ENCODE results near the gene CD247. TPM values are rescaled to one million over a fixed set of nuclear protein-coding genes. Genes with fewer than 3 reads are reported as not detected.

Gene CD247
- total RNA-seq, 1 donor from 2014 or later: not detected

- no peak for DNase-seq (ENCODE audit: low read depth)
- no peaks in the 10 kb centered on the region for H3K36me3 ChIP-seq (ENCODE audit: control insufficient read depth, insufficient read depth, low read length)
- no peak overlapping the region for H3K4me3 ChIP-seq (ENCODE audit: low read depth, low read length)
- TF ChIP-seq CTCF (IDR thresholded peaks at IDR 0.05; ENCODE audit: insufficient read depth, low read length, poor library complexity, severe bottlenecking): no peak
- peaks cover 24% of the 10 kb centered on the region for H3K27me3 ChIP-seq (ENCODE audit: control insufficient read depth, insufficient read depth, low read length)
These were observed 13.9 kb downstream of the CD247 start for GRCh38 chr1:167504467-167504827.

- no peak overlapping the region for H3K4me3 ChIP-seq (ENCODE audit: low read depth, low read length)
- no peaks in the 10 kb centered on the region for H3K36me3 ChIP-seq (ENCODE audit: control insufficient read depth, insufficient read depth, low read length)
- TF ChIP-seq CTCF (IDR thresholded peaks at IDR 0.05; ENCODE audit: insufficient read depth, low read length, poor library complexity, severe bottlenecking): no peak
- DNase-seq (ENCODE audit: low read depth): no peak
- H3K27me3 ChIP-seq (ENCODE audit: control insufficient read depth, insufficient read depth, low read length): peaks cover 24% of the 10 kb centered on the region
These were observed 14.5 kb downstream of the CD247 start for GRCh38 chr1:167503626-167504466.

- Histone ChIP-seq H3K4me3 (ENCODE audit: low read depth, low read length) (no peak overlapping the region), H3K27me3 (ENCODE audit: control insufficient read depth, insufficient read depth, low read length) (peaks cover 26% of the 10 kb centered on the region), H3K36me3 (ENCODE audit: control insufficient read depth, insufficient read depth, low read length) (no peaks in the 10 kb centered on the region)
- no peak for DNase-seq (ENCODE audit: low read depth)
- TF ChIP-seq CTCF (IDR thresholded peaks at IDR 0.05; ENCODE audit: insufficient read depth, low read length, poor library complexity, severe bottlenecking): no peak
These were observed 15.4 kb downstream of the CD247 start for GRCh38 chr1:167502719-167503462.

- no peak overlapping the region for H3K4me3 ChIP-seq (ENCODE audit: low read depth, low read length)
- no peak for TF ChIP-seq CTCF (IDR thresholded peaks at IDR 0.05; ENCODE audit: insufficient read depth, low read length, poor library complexity, severe bottlenecking)
- no peaks in the 10 kb centered on the region for H3K36me3 ChIP-seq (ENCODE audit: control insufficient read depth, insufficient read depth, low read length)
- H3K27me3 ChIP-seq (ENCODE audit: control insufficient read depth, insufficient read depth, low read length): peaks cover 27% of the 10 kb centered on the region
- no peak for DNase-seq (ENCODE audit: low read depth)
These were observed 16.2 kb downstream of the CD247 start for GRCh38 chr1:167502192-167502551.

- no peak for TF ChIP-seq CTCF (IDR thresholded peaks at IDR 0.05; ENCODE audit: insufficient read depth, low read length, poor library complexity, severe bottlenecking)
- no peak for DNase-seq (ENCODE audit: low read depth)
- H3K4me3 ChIP-seq (ENCODE audit: low read depth, low read length): no peak overlapping the region
- H3K36me3 ChIP-seq (ENCODE audit: control insufficient read depth, insufficient read depth, low read length): no peaks in the 10 kb centered on the region
- peaks cover 27% of the 10 kb centered on the region for H3K27me3 ChIP-seq (ENCODE audit: control insufficient read depth, insufficient read depth, low read length)
These were observed 16.7 kb downstream of the CD247 start for GRCh38 chr1:167501515-167502191.

All from kidney epithelial cell (primary cell).